ENCODE measurements around the gene IMMP2L.

The IMMP2L gene

DNA sequence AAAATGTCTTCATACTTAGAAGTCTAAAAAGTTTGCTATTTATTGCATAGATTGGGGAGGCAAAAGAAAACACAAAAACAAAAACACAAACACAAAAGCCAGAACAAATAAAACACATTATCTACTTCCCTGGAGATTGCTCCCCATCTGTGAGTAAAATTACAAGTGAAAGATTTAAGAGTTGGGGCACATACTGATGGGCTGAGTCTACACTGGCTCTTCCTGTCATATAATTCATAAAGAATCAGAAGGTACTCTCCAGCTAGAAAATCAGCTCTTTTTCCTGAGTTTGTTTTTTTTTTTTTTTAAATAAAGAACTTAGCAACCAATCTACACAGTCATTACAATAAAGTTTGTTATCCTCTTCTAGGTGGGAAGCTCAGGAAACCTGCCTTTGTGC is 663.8 kb downstream of the IMMP2L start:
- Histone ChIP-seq H3K27me3 (ENCODE audit: low read length) (no peaks in the 10 kb centered on the region), H3K79me2 (ENCODE audit: insufficient read depth, low read length) (no peaks in the 10 kb centered on the region), H3K4me3 (ENCODE audit: insufficient read depth, low read length, poor library complexity, severe bottlenecking) (no peak overlapping the region), H3K27ac (ENCODE audit: low read depth, low read length) (no peak overlapping the region), H3K4me2 (ENCODE audit: low read depth, low read length, poor library complexity, severe bottlenecking) (no peak overlapping the region), H2AFZ (ENCODE audit: low read depth, low read length, severe bottlenecking) (no peak overlapping the region), H3K9me2 (replicated peaks; ENCODE audit: insufficient read depth, low read length) (no peaks in the 10 kb centered on the region), H3F3A (ENCODE audit: insufficient read depth) (no peaks in the 10 kb centered on the region), H3K9me3 (ENCODE audit: insufficient read depth, low read length) (peaks cover 13% of the 10 kb centered on the region; the same call in 1 of the 2 replicates), H3K36me3 (ENCODE audit: low read length) (no peaks in the 10 kb centered on the region), H3K9ac (ENCODE audit: low read length) (no peak overlapping the region), H4K20me1 (ENCODE audit: low read depth, low read length) (no peaks in the 10 kb centered on the region)
- TF ChIP-seq EZH2phosphoT487 (conservative IDR thresholded peaks at IDR 0.05; ENCODE audit: low read length): no peak

DNA sequence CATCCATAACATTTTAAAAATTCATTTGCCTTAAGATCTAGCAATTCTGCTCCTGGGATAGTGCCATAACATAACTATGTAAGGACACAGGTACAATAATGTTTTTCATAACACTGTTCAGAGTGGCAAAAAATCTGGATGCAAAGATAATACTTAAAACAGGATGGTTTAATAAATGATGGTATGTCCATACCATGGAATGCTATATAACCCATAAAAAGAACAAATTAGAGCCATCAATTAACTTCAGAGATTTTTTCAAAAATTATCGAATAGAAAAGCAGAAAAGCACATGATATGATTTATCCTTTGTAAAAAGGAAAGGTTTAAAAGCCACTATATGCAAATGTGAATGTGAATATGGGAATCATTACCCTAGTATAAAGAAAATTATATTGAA is 664.8 kb downstream of the IMMP2L start:
- H4K20me1 ChIP-seq (ENCODE audit: low read depth, low read length): no peaks in the 10 kb centered on the region
- no peaks in the 10 kb centered on the region for H3K79me2 ChIP-seq (ENCODE audit: insufficient read depth, low read length)
- no peak overlapping the region for H3K27ac ChIP-seq (ENCODE audit: low read depth, low read length)
- H3K9ac ChIP-seq (ENCODE audit: low read length): no peak overlapping the region
- no peak overlapping the region for H2AFZ ChIP-seq (ENCODE audit: low read depth, low read length, severe bottlenecking)
- H3K27me3 ChIP-seq (ENCODE audit: low read length): no peaks in the 10 kb centered on the region
- no peaks in the 10 kb centered on the region for H3K9me2 ChIP-seq (replicated peaks; ENCODE audit: insufficient read depth, low read length)
- peaks cover 13% of the 10 kb centered on the region; the same call in 1 of the 2 replicates for H3K9me3 ChIP-seq (ENCODE audit: insufficient read depth, low read length)
- H3K4me3 ChIP-seq (ENCODE audit: insufficient read depth, low read length, poor library complexity, severe bottlenecking): no peak overlapping the region
- TF ChIP-seq, protein P1, sequence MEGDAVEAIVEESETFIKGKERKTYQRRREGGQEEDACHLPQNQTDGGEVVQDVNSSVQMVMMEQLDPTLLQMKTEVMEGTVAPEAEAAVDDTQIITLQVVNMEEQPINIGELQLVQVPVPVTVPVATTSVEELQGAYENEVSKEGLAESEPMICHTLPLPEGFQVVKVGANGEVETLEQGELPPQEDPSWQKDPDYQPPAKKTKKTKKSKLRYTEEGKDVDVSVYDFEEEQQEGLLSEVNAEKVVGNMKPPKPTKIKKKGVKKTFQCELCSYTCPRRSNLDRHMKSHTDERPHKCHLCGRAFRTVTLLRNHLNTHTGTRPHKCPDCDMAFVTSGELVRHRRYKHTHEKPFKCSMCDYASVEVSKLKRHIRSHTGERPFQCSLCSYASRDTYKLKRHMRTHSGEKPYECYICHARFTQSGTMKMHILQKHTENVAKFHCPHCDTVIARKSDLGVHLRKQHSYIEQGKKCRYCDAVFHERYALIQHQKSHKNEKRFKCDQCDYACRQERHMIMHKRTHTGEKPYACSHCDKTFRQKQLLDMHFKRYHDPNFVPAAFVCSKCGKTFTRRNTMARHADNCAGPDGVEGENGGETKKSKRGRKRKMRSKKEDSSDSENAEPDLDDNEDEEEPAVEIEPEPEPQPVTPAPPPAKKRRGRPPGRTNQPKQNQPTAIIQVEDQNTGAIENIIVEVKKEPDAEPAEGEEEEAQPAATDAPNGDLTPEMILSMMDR (IDR thresholded peaks at IDR 0.05; ENCODE audit: insufficient read depth, low read length, poor library complexity, severe bottlenecking): no peak
- TF ChIP-seq EZH2phosphoT487 (conservative IDR thresholded peaks at IDR 0.05; ENCODE audit: low read length): no peak
- H3K4me2 ChIP-seq (ENCODE audit: low read depth, low read length, poor library complexity, severe bottlenecking): no peak overlapping the region
- no peaks in the 10 kb centered on the region for H3F3A ChIP-seq (ENCODE audit: insufficient read depth)
- H3K36me3 ChIP-seq (ENCODE audit: low read length): no peaks in the 10 kb centered on the region

DNA sequence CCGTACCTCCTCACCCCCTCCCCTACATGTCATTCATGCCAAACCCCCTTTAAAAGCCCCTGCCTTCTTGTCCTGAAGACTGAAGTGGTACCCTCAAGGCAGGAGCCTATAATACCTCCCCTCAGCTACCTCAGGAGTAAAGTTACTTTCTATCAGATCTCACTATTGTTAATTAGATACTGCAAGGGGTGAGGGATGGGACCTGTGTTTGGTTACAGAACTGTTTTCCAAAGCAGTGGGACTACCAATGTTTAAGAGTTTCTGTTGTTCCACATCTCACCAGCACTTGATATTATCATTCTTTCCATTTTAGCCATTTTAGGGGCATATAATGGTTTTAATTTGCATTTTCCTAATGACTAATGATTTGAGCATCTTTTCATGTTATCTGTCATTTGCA is 668.2 kb downstream of the IMMP2L start:
- H3K9ac ChIP-seq (ENCODE audit: low read length): no peak overlapping the region
- TF ChIP-seq, protein P1 (IDR thresholded peaks at IDR 0.05; ENCODE audit: insufficient read depth, low read length, poor library complexity, severe bottlenecking): no peak
- no peak for TF ChIP-seq EZH2phosphoT487 (conservative IDR thresholded peaks at IDR 0.05; ENCODE audit: low read length)

DNA sequence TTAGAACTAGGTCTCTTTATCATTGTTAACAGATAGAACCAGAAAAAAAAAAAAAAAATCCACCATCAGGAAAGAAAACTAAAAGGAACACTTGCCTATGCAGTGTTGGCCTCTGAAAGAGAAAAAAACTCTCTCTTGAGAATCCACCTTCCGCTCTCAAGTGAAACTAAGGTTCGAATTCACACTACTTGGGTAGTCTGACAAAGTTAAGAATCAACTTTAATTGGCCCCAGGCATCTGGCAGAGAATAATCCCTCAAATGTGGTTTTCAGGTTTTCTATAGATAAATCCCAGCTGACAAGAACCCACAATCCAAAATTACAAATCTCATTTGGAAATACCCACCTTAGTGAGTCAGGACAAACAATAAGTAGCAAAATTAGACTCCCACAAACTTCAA is 671.1 kb downstream of the IMMP2L start:
- H3F3A ChIP-seq (ENCODE audit: insufficient read depth): no peaks in the 10 kb centered on the region
- H3K4me2 ChIP-seq (ENCODE audit: low read depth, low read length, poor library complexity, severe bottlenecking): no peak overlapping the region
- H3K9ac ChIP-seq (ENCODE audit: low read length): no peak overlapping the region
- H3K79me2 ChIP-seq (ENCODE audit: insufficient read depth, low read length): no peaks in the 10 kb centered on the region
- H3K27ac ChIP-seq (ENCODE audit: low read depth, low read length): no peak overlapping the region
- no peaks in the 10 kb centered on the region for H3K9me2 ChIP-seq (replicated peaks; ENCODE audit: insufficient read depth, low read length)
- H3K36me3 ChIP-seq (ENCODE audit: low read length): no peaks in the 10 kb centered on the region
- TF ChIP-seq, protein P1 (IDR thresholded peaks at IDR 0.05; ENCODE audit: insufficient read depth, low read length, poor library complexity, severe bottlenecking): no peak
- no peak for TF ChIP-seq EZH2phosphoT487 (conservative IDR thresholded peaks at IDR 0.05; ENCODE audit: low read length)
- H3K27me3 ChIP-seq (ENCODE audit: low read length): no peaks in the 10 kb centered on the region
- H4K20me1 ChIP-seq (ENCODE audit: low read depth, low read length): no peaks in the 10 kb centered on the region
- H3K4me3 ChIP-seq (ENCODE audit: insufficient read depth, low read length, poor library complexity, severe bottlenecking): no peak overlapping the region
- H3K9me3 ChIP-seq (ENCODE audit: insufficient read depth, low read length): peaks cover 13% of the 10 kb centered on the region; the same call in 1 of the 2 replicates
- H2AFZ ChIP-seq (ENCODE audit: low read depth, low read length, severe bottlenecking): no peak overlapping the region

More for the DNA sequence above, 668.2 kb downstream of the IMMP2L start:
- Histone ChIP-seq H3K4me3 (ENCODE audit: insufficient read depth, low read length, poor library complexity, severe bottlenecking) (no peak overlapping the region), H3K36me3 (ENCODE audit: low read length) (no peaks in the 10 kb centered on the region), H2AFZ (ENCODE audit: low read depth, low read length, severe bottlenecking) (no peak overlapping the region), H3K27me3 (ENCODE audit: low read length) (no peaks in the 10 kb centered on the region), H3K9me2 (replicated peaks; ENCODE audit: insufficient read depth, low read length) (no peaks in the 10 kb centered on the region), H3K79me2 (ENCODE audit: insufficient read depth, low read length) (no peaks in the 10 kb centered on the region), H3K27ac (ENCODE audit: low read depth, low read length) (no peak overlapping the region), H3K4me2 (ENCODE audit: low read depth, low read length, poor library complexity, severe bottlenecking) (no peak overlapping the region), H3K9me3 (ENCODE audit: insufficient read depth, low read length) (peaks cover 13% of the 10 kb centered on the region; the same call in 1 of the 2 replicates), H3F3A (ENCODE audit: insufficient read depth) (no peaks in the 10 kb centered on the region), H4K20me1 (ENCODE audit: low read depth, low read length) (no peaks in the 10 kb centered on the region)

Data from SU-DHL-6 (cell line).